ENCODE data around the gene SEL1L.
A peak's percentile ranks its signal among the peaks of the same experiment; 100 is the strongest.
"Not testable (repeated sequence)": the region's sequence is repeated elsewhere in the genome, so short reads cannot be mapped to it uniquely, and the experiment has no call there.

SEL1L gene

DNA sequence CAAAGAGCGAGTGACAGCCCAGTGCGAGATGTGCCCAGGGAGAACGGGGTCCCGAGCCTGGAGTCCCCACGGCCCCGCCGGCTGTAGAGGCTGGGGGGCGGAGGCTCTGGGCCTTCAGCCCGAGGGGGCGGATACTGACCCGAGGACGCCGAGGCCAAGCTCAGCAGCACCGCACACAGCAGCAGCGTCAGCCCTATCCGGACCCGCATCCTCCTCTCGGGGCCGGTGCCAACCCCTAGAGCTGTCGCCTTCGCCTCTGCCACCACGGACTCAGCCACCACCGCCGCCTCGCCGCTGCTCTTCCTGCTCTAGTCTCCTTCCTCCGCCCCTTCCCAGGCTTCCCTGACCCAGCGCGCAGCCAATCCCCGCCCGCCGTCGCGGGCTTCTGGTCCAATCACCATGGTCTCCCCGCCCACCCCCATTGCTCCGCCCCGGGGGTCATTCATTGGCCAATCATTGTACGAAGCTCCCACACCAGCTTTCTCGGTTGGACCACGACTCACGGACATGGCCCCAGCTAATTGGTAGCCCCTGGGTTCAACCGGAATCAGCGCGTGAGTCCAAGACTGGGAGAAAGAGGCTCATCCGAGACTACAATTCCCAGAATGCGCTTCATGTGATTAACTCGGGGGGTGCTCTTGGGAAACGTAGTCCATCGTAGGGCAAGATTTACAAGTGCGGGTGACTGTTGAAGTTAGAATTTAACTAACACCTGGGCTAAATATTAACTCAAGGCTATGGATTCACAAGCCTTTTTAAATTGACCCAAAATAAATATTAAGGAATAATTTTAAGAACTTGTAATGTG is at the start of gene SEL1L:
Gene SEL1L (minus strand): TSS at position 318 of the 808 bp plus-strand sequence. CDS start 109 bp downstream, at position 209.
- peak; percentile 98 to 99 for DNase-seq

GRCh38 chr14:81582420-81582819 is 48.8 kb upstream of the SEL1L start:
- DNase-seq = no peak

DNA sequence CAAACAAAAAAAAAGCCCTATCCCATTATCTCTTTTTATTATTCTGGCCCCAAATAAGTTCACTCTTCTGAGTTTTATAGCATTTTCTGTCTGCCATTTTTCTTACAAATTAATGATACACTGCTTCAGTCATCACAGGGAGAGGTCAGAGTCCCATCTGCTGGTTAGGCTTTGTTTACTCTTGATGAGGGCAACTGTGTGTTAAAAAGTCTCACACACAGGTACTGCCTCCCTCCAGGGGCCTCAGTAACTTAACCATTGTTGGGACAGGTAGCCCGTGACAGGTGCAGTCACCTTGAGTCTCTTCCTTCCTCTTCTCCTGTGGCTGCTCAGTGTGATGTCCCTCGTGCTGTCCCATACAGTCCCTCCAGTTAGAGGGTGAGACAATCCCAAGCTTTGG is 45.5 kb upstream of the SEL1L start:
- no peak for DNase-seq

DNA sequence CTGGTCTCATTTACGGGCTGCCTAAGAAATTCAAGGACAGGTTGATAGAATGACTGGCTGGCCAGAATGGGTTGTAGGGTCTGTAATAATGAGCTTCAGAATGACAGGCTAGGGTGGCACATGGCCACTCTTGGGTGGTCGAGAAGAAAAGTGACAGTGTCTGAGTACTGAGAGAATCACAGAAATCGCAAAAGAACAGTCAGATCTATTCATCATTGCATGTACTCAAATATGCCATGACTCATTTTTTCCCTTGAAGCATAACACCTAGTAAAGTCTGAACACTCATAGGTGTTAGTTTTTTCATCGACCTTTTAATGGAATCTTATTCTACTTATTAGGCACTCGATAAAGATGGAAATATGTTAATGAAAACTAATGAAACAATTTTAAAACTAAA is 37.8 kb upstream of the SEL1L start:
- no peak for DNase-seq

DNA sequence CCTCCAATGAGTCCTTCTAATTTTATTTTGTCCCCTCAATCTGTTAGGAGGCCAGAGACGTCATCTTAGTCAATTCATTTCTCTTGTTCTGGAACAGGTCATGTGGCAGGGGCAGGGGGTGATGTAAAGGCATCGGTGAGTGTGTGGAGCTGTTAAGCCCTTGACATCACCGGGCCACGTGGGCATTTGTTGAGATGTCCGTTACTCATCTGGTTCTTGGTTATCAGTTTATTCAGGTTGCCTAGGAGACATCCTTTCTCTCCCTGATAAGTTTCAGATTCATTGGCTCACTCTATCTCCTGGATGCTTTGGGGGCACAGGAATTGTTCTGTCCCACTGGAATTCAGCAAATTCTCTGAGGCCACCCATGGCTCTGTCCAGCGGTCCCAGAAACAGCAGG is 33.6 kb upstream of the SEL1L start:
- DNase-seq = no peak

DNA sequence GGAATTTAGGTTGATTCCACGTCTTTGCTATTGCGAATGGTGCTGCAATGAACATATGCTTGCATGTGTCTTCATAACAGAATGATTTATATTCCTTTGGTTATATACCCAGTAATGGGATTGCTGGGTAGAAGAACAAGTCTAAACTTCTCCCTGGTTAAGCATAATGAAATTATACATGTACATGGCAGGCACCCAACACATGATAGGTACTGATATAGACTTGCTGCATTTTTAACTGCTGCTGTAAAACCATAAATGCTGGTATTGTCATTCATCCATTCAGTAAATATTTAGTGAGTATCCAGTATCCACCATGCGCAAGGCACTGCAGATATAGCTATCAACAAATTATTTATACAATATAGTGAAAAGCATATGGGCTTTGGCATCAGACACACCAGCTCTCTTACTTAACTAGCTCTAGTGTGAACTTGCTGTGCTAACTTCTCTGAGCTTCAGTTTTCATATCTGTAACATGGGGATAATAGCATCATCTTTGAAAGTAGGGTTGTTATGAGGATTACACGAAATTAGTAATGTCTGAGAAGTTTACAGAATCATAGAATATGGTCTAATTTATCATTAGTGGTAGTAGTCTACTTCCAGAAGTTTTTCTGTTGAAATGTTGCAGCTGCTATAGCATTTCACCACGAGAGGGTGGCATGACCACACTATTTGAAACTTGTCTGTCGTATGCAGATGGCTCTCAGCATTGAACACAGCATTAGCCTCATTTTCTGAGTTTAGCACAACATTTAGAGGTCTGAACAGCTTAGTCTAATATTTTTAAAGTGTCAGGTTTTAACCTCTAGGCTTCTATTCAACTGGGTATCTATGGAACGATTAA is 32.0 kb upstream of the SEL1L start:
- DNase-seq = peak; percentile 50 to 53

- DNase-seq = no peak
Measured at GRCh38 chr14:81562818-81563217, 29.2 kb upstream of the SEL1L start.

GRCh38 chr14:81561084-81561775 is 27.6 kb upstream of the SEL1L start:
- no peak for DNase-seq

DNA sequence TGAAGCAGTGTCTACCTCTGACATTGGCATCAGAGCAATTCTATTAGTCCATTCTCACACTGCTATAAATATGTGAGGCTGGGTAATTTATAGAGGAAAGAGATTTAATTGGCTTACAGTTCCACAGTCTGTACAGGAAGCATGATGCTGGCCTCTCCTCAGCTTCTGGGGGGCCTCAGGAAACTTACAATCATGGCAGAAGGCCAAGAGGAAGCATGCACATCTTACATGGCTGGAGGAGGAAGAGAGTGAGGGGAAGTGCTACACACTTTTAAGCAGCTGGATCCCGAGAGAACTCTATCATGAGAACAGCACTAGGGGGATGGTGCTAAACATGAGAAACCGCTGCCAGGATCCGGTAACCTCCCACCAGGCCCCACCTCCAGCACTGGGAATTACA is 25.7 kb upstream of the SEL1L start:
- DNase-seq = no peak

DNA sequence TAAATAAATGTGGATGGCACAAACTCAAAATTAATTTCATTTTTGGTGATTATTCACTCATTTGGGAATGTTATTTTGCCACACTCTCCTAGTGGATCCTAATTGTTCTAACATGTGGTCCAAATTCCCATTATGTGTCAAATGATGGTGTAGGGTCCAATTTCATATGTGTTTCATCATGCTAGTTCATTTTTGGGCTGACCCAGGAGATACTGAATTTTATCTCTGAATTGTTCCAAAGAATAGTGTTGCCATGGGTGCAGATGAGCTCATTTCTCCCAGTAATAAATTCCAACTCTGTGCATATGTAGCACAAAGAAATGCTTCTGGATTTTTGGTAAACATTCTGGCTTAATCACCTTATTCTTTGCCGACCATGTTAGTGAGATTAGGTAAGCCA is 23.5 kb upstream of the SEL1L start:
- no peak for DNase-seq

- no peak for DNase-seq
Measured at GRCh38 chr14:81555684-81556083, 22.0 kb upstream of the SEL1L start.

DNA sequence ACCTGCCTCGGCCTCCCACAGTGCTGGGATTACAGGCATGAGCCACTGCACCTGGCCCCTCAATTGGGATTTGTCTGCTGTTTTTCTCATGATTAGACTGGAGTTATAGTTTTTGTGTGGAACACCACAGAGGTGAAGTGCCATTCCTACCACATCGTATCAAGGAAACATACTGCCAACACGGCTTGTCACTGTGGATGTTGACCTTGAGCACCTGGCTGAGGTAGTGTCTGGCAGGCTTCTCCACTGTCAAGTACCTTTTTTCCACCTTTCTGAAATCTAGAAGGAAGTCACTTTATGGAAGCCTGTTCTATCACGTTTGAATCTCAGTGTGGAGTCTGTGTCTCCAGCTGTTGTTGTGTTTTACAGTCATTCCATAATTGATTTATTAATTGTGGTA is 21.4 kb upstream of the SEL1L start:
- DNase-seq = no peak

GRCh38 chr14:81551471-81551870 is 17.8 kb upstream of the SEL1L start:
- DNase-seq = no peak

GRCh38 chr14:81550001-81550637 is 16.5 kb upstream of the SEL1L start:
- DNase-seq = no peak

- DNase-seq = not testable (repeated sequence)
Measured at GRCh38 chr14:81541206-81541605, 7.6 kb upstream of the SEL1L start.

DNA sequence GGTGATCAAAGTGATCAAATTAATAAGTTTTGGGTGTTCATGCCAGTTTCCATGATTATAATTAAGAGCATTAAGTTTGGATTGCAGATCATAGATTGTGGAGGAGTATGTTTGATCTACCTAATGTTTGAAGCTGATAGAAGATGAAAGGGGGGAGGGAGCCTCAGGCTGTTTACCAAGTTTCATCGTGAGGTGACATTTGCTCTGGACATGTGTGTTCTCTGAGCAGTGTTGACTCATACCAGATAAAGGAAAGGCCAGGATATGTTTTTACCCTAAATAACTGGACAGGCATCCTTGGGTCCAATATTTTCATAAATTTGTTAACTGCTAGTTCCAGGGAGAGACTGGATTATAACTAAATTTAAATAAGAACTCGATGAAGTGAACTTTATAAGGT is 3.5 kb upstream of the SEL1L start:
- no peak for DNase-seq

- DNase-seq = no peak
Measured at GRCh38 chr14:81536241-81536771, 2.7 kb upstream of the SEL1L start.

DNA sequence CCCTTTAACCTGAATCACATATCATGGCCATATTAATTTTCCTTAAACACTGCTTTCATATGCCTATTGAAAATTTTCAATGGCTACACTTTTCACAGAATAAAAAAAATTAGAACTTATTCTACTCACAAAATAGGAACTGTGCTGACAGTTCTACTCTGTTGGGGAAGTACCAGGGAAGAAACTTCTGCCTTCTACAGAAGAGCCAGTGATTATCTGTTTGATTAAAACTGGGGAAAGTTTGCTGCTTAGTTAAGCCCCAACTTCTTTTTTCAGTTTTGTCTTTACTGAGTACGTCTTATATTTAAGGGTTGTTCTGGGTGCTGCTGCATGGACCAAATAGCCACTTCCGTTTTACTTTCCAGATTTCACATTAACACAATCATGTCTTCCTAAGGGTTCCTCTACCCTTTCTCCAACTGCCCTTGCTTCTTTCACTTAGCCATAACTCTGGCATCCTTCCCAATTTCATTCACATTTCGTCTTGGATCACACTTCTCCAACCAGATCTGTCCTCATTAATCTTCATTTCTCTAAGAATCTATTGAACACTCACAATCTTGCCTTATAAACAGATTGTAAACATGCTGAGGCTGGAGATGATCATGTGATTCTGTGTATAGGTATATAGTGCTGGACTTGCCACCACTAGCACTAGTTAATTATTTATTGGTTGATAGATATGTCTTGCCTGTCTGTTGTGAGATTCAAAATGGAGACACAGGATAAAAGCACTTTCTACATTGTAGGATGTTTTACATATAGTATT is 1.9 kb upstream of the SEL1L start:
- DNase-seq = peak; percentile 15 to 17

- no peak for DNase-seq
Measured at GRCh38 chr14:81534510-81535074, 939 bp upstream of the SEL1L start.

GRCh38 chr14:81533212-81533535 is 479 bp downstream of the SEL1L start:
- DNase-seq = no peak

DNA sequence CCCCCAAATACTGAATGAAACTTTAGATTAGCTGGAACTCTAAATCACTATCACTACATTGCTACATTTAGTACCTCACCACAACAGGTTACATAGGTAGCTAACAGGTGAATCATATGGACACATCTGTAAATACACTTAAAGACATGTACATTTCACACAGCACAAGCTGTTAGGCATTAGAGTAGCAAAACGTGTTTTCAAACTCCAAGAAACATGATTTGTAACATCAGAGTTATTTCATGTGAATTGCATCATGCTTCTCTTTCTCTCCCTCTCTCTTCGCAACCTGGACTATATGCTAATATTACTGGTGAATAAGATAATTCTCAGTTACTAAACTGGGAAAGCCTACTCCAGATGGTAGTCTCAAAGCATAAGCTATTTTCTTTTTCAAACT is 4.3 kb downstream of the SEL1L start:
- DNase-seq = peak; percentile 14 to 26

GRCh38 chr14:81525129-81525528 is 8.5 kb downstream of the SEL1L start:
- no peak for DNase-seq
